ENCODE data around the gene CA7.

The CA7 gene

DNA sequence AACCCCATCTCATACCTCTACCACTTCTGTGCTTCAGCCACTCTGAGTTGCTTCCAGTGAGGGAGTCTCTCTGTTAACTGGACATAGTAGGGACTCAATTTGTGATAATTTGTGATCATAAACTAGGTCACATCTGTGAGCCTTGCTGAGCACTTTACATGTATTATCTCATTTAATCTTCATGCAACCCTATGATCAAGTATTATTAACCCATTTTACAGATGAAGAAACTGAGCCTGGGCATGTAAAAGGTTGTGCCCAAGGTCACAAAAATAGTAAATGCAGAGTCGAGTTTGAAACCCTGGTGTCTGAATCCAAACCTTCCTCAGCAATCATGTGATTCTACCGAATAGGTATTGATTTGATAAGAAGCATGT is 54.7 kb downstream of the CA7 start:
- DNase-seq (ENCODE audit: low read depth in 2 of 2) = no peak

GRCh38 chr16:66899310-66899944 is 55.2 kb downstream of the CA7 start:
- no peak for DNase-seq (ENCODE audit: low read depth in 2 of 2)

GRCh38 chr16:66899945-66900710 is 55.9 kb downstream of the CA7 start:
- no peak for DNase-seq (ENCODE audit: low read depth in 2 of 2)

DNA sequence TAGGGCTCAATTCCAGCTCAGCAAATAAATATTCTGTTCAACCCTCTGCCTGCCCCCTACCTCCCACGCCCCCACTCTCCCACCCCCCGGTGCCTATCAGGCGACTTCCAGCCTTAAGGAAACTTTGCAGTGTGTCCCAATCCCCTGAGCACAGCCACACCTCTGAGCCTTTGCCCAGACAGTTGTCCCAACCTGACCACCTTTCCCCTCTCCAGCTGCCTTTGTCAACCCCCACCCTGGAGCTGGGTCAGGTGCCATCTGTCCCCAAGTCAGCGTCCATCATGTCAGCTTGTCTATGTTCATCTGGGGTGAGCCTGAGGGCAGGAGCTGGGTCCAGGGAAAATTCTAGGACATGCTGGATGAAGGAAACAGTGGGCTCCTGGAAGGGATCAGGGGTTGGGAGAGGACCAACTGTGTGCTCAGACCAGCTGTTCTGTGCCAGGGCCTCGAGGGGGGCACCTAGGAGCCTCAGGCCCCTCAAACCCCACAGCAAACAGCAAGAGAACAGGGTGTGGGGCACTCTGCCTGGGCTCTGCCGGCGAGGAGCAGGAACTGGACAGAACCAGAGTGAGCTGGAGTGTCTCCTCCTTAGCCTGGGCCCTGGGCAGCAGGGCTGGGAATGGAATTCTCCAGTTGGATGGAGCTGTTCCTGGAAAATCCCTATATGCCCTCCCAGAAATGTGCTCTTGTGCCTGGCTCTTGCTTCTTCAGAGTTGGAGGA is 56.7 kb downstream of the CA7 start:
- no peak for DNase-seq (ENCODE audit: low read depth in 2 of 2)

- DNase-seq (ENCODE audit: low read depth in 2 of 2) = no peak
Observed at GRCh38 chr16:66901626-66902025, 57.4 kb downstream of the CA7 start.

DNA sequence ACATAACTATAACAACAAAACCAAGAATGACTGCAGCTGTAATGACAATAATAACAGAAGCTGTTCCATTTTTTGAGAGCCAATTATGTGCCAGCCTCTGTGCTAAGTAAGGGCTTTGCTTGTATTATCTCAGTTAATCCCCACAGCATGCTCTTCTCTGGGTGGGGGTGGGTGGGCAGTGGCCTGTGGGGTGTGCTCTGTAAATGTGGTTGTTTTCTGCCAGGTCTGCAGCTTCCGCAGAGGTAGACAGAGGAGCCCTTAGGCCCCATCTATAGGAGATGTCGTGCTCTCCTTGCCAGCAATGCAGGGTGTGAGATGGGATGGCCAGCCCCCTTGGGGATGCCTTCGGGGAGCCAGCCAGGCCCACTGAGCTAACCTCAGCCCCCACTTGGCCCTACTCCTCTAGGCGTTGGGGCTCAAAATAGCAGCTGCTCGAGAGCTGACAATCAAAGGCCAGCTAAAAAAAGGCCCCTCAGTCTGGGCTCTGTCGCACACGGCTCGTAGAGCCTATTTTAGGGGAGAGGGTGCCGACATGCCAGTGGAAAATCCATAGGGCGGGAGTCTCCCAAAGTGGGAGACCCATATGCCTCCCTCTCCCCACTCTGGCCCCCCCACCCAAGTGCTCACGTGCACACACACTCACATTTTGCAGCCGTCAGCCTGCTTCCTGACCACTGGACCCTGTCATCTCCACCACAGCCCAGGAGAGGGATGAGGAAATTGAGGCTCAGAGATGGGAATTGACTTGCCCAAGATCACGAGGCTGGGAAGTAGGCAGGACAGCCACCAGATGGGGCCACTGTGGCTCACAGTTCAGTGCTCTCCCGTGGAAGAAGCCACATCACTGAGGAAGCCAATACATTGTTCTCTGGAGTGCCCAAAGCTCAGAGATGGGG is 58.7 kb downstream of the CA7 start:
- DNase-seq (ENCODE audit: low read depth in 2 of 2) = no peak
